ENCODE results near the gene KCNIP2. TPM values are rescaled to one million over a fixed set of nuclear protein-coding genes. Genes with fewer than 3 reads are reported as not detected.

KCNIP2 gene
- total RNA-seq, 1 experiment from 2014 or later = 3.0 TPM

- no peak for DNase-seq
- Histone ChIP-seq H3K79me1 (ENCODE audit: insufficient read depth, low read depth, low read length, poor library complexity, severe bottlenecking) (peaks cover 6% of the 10 kb centered on the region), H2BK12ac (ENCODE audit: insufficient read length, low read depth, low read length) (no peak overlapping the region), H3K4me1 (ENCODE audit: insufficient read depth, low read length) (no peaks in the 10 kb centered on the region), H3K9me3 (ENCODE audit: control insufficient read depth, low read depth, low read length) (no peaks in the 10 kb centered on the region), H3K23me2 (ENCODE audit: insufficient read length, low read depth, low read length, poor library complexity, severe bottlenecking) (no peaks in the 10 kb centered on the region), H2BK20ac (ENCODE audit: low read depth, low read length, poor library complexity, severe bottlenecking) (no peak overlapping the region), H3K4ac (ENCODE audit: low read depth, low read length) (no peak overlapping the region), H3K56ac (ENCODE audit: insufficient read length, low read depth, low read length) (no peak overlapping the region), H3K4me2 (ENCODE audit: insufficient read depth, insufficient read length, low read length) (no peak overlapping the region), H2AFZ (ENCODE audit: low read length) (no peak overlapping the region), H2BK5ac (ENCODE audit: insufficient read length, low read length) (no peak overlapping the region), H4K5ac (ENCODE audit: insufficient read length, low read depth, low read length) (no peak overlapping the region), H3K14ac (ENCODE audit: insufficient read depth, low read length) (no peak overlapping the region), H3K27ac (ENCODE audit: insufficient read length, low read depth, low read length) (no peak overlapping the region), H3T11ph (ENCODE audit: low read length) (no peak overlapping the region), H2BK15ac (ENCODE audit: low read depth, low read length) (no peak overlapping the region), H4K20me1 (ENCODE audit: control insufficient read depth, insufficient read depth, insufficient read length) (no peaks in the 10 kb centered on the region), H3K79me2 (ENCODE audit: insufficient read depth, low read length) (no peaks in the 10 kb centered on the region; the same call in 1 of the 2 replicates), H3K9ac (ENCODE audit: extremely low read depth, insufficient read length, low read length) (no peak overlapping the region), H3K18ac (ENCODE audit: insufficient read length, low read depth, low read length) (no peak overlapping the region), H4K91ac (ENCODE audit: insufficient read length, low read depth, low read length) (no peak overlapping the region), H4K8ac (replicated peaks; ENCODE audit: insufficient read length, low read depth, low read length) (no peak overlapping the region), H2BK120ac (ENCODE audit: low read depth, low read length, poor library complexity, severe bottlenecking) (no peak overlapping the region), H2AK5ac (ENCODE audit: insufficient read length, low read length) (no peak overlapping the region), H3K27me3 (ENCODE audit: insufficient read depth, low read length) (no peaks in the 10 kb centered on the region), H3K23ac (ENCODE audit: insufficient read length, low read depth, low read length) (no peak overlapping the region)
- Mint-ChIP-seq H3K27me3 (ENCODE audit: low read depth) (no peaks in the 10 kb centered on the region), H3K9me3 (no peaks in the 10 kb centered on the region), H3K4me3 (no peak overlapping the region), H3K27ac (no peak overlapping the region), H3K36me3 (ENCODE audit: insufficient read depth in 1 of 3, low read depth in 3 of 3) (peaks cover 50 to 87% (median 85%) of the 10 kb centered on the region in 3 experiments; a peak in 6 of 7 replicates), H3K4me1 (no peaks in the 10 kb centered on the region)
- TF ChIP-seq CTCF (conservative IDR thresholded peaks at IDR 0.05) = no peak
- no CpG with 5 or more reads among the region's 1 CpG for WGBS (ENCODE audit: extremely low coverage, insufficient read length, low lambda C conversion rate)
These were observed 36.4 kb downstream of the KCNIP2 start for GRCh38 chr10:101807158-101807557.

Data from H9 (cell line).